Lower lobe of right lung (tissue), 2 donors: Measurements from ENCODE around the gene DKK3. TPM values are rescaled to one million over a fixed set of nuclear protein-coding genes. Genes with fewer than 3 reads are reported as not detected.

Experiments
- ATAC-seq, 2 donors: fragments of 200-7000 bp; cut with Tn5 transposase; one replicate each; pipeline ENCODE4 v1.9.1; 2020 to 2022; ENCODE audit warnings: mild to moderate bottlenecking in 2 of 2, moderate library complexity in 2 of 2
- DNase-seq: peaks from one replicate; pipeline ENCODE4 v3.0.0-alpha.2; 2020
- H3K27ac ChIP-seq: fragments of 200-600 bp; one replicate; pipeline ENCODE4 v1.8.0; 2022
- H3K27me3 ChIP-seq: fragments of 200-600 bp; one replicate; pipeline ENCODE4 v1.8.0; 2022; ENCODE audit warnings: low read depth
- H3K36me3 ChIP-seq: fragments of 200-600 bp; one replicate; pipeline ENCODE4 v1.8.0; 2022; ENCODE audit warnings: mild to moderate bottlenecking
- H3K4me1 ChIP-seq: fragments of 200-600 bp; one replicate; pipeline ENCODE4 v1.8.0; 2022
- H3K4me3 ChIP-seq: fragments of 200-600 bp; one replicate; pipeline ENCODE4 v1.8.0; 2022; ENCODE audit warnings: mild to moderate bottlenecking
- H3K9me3 ChIP-seq: fragments of 200-600 bp; one replicate; pipeline ENCODE4 v1.8.0; 2022
- CTCF ChIP-seq: fragments of 200-600 bp; IDR thresholded peaks from one replicate; pipeline ENCODE4 v1.8.0; 2022; ENCODE audit warnings: antibody characterized with exemption, mild to moderate bottlenecking
- intact Hi-C: fragments of 100-400 bp; cut with DNase I; formaldehyde crosslinking; loops from one replicate; pipeline ENCODE4 v1.11.0; 2022
- total RNA-seq: library from RNA; stranded (reverse); fragmentation: NEBNext Ultra II Directional; extraction: Animal tissue kit (Norgen Biotek cat#: 25700); gene quantifications from one replicate; pipeline ENCODE4 v1.2.1, GENCODE V29; 2021
- donor health status: DM: no; HTN: yes; CAD: no; lungs with severe emphysema.

DKK3 gene
- total RNA-seq, 1 donor from 2014 or later = 111 TPM

GRCh38 chr11:12026331-12027211, 18.1 kb upstream of the DKK3 start:
- intact Hi-C loops = no loop called here
- no peak for TF ChIP-seq CTCF
- DNase-seq (no peak), ATAC-seq (no peak)
- Histone ChIP-seq H3K27ac (no peak overlapping the region), H3K36me3 (no peaks in the 10 kb centered on the region), H3K9me3 (peaks cover 2% of the 10 kb centered on the region), H3K4me1 (no peaks in the 10 kb centered on the region), H3K4me3 (no peak overlapping the region), H3K27me3 (no peaks in the 10 kb centered on the region)

- Histone ChIP-seq H3K27me3 (no peaks in the 10 kb centered on the region), H3K36me3 (no peaks in the 10 kb centered on the region), H3K4me1 (peaks cover 8% of the 10 kb centered on the region), H3K4me3 (no peak overlapping the region), H3K9me3 (peaks cover 2% of the 10 kb centered on the region), H3K27ac (no peak overlapping the region)
- ATAC-seq = no peak
- intact Hi-C loops = no loop called here
- no peak for TF ChIP-seq CTCF
- DNase-seq = no peak
Observed at GRCh38 chr11:12024254-12024926, 16.0 kb upstream of the DKK3 start.

- Histone ChIP-seq H3K4me1 (peaks cover 16% of the 10 kb centered on the region), H3K4me3 (no peak overlapping the region), H3K27ac (no peak overlapping the region), H3K36me3 (no peaks in the 10 kb centered on the region), H3K27me3 (no peaks in the 10 kb centered on the region), H3K9me3 (peaks cover 2% of the 10 kb centered on the region)
- no peak for DNase-seq
- no peak for TF ChIP-seq CTCF
- no peak for ATAC-seq
- intact Hi-C loops = no loop called here
Observed at GRCh38 chr11:12023015-12023414, 14.6 kb upstream of the DKK3 start.

DNA sequence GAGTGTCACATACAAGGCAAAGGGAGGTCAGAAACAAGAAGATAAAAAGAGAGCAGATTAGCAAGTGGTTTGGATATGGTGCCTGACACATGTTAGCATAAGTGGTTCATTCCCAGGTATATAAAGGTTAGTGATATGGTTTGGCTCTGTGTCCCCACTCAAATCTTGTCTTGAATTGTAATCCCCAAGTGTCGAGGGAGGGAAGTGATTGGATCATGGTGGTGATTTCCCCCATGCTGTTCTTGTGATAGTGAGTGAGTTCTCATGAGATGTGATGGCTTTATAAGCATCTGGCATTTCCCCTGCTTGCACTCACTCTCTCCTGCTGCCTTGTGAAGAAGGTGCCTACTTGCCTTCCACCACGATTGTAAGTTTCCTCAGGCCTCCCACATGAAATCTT, 12.1 kb upstream of the DKK3 start:
- Histone ChIP-seq H3K27me3 (no peaks in the 10 kb centered on the region), H3K27ac (no peak overlapping the region), H3K4me1 (peaks cover 21% of the 10 kb centered on the region), H3K9me3 (peaks cover 2% of the 10 kb centered on the region), H3K4me3 (no peak overlapping the region), H3K36me3 (no peaks in the 10 kb centered on the region)
- DNase-seq = no peak
- ATAC-seq = no peak
- intact Hi-C loops = no loop called here
- TF ChIP-seq CTCF = no peak

GRCh38 chr11:12019866-12020416, 11.5 kb upstream of the DKK3 start:
- TF ChIP-seq CTCF = no peak
- intact Hi-C loops = no loop called here
- Histone ChIP-seq H3K4me3 (no peak overlapping the region), H3K36me3 (no peaks in the 10 kb centered on the region), H3K27me3 (no peaks in the 10 kb centered on the region), H3K4me1 (peaks cover 21% of the 10 kb centered on the region), H3K9me3 (peaks cover 2% of the 10 kb centered on the region), H3K27ac (no peak overlapping the region)
- ATAC-seq = no peak
- DNase-seq = no peak
